ENCODE data around the gene ASXL3. TPM values are rescaled to one million over a fixed set of nuclear protein-coding genes. Genes with fewer than 3 reads are reported as not detected.
A peak's percentile ranks its signal among the peaks of the same experiment; 100 is the strongest.

ASXL3 gene
- total RNA-seq, 1 donor from 2014 or later: 45.6 TPM

DNA sequence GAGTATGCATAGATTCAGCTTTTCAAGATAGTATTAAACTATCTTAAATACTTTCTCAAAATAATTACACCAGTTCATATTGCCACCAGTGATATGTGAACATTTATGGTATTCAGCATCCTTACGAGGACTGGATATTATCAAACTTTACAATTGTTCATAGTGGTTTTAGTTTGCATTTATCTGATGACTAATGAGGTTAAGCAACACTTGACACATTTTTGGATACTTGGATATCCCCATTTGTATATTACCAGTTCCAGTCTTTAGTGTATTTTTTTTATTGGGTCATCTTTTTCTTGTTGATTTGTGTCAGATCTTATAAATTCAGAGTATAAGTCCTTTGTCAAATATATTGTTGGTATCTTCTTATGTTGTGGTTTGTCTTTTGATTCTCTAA is 128.4 kb downstream of the ASXL3 start:
- H3K27ac Mint-ChIP-seq (ENCODE audit: unreplicated experiment): no peak overlapping the region
- no peak for DNase-seq
- H3K4me1 Mint-ChIP-seq (ENCODE audit: low read depth, unreplicated experiment): peaks cover 6% of the 10 kb centered on the region
- H3K9me3 Mint-ChIP-seq (ENCODE audit: unreplicated experiment): peaks cover 3% of the 10 kb centered on the region
- H3K27me3 Mint-ChIP-seq (ENCODE audit: unreplicated experiment): peaks cover under 1% of the 10 kb centered on the region
- H3K4me3 Mint-ChIP-seq (ENCODE audit: unreplicated experiment): no peak overlapping the region
- H3K36me3 Mint-ChIP-seq (ENCODE audit: unreplicated experiment): no peaks in the 10 kb centered on the region
- no peak for TF ChIP-seq CTCF (IDR thresholded peaks at IDR 0.05; ENCODE audit: partially characterized antibody, unreplicated experiment)

GRCh38 chr18:33708876-33709275 is 130.9 kb downstream of the ASXL3 start:
- H3K9me3 Mint-ChIP-seq (ENCODE audit: unreplicated experiment): peaks cover 5% of the 10 kb centered on the region
- TF ChIP-seq CTCF (IDR thresholded peaks at IDR 0.05; ENCODE audit: partially characterized antibody, unreplicated experiment): no peak
- H3K27ac Mint-ChIP-seq (ENCODE audit: unreplicated experiment): no peak overlapping the region

GRCh38 chr18:33710269-33710668 is 132.2 kb downstream of the ASXL3 start:
- DNase-seq: no peak
- H3K9me3 Mint-ChIP-seq (ENCODE audit: unreplicated experiment): peaks cover 5% of the 10 kb centered on the region
- TF ChIP-seq CTCF (IDR thresholded peaks at IDR 0.05; ENCODE audit: partially characterized antibody, unreplicated experiment): no peak
- H3K27ac Mint-ChIP-seq (ENCODE audit: unreplicated experiment): no peak overlapping the region
- no peaks in the 10 kb centered on the region for H3K36me3 Mint-ChIP-seq (ENCODE audit: unreplicated experiment)
- H3K4me1 Mint-ChIP-seq (ENCODE audit: low read depth, unreplicated experiment): peaks cover 16% of the 10 kb centered on the region
- peaks cover 6% of the 10 kb centered on the region for H3K27me3 Mint-ChIP-seq (ENCODE audit: unreplicated experiment)
- H3K4me3 Mint-ChIP-seq (ENCODE audit: unreplicated experiment): no peak overlapping the region

More at GRCh38 chr18:33708876-33709275, 130.9 kb downstream of the ASXL3 start:
- Mint-ChIP-seq H3K4me1 (ENCODE audit: low read depth, unreplicated experiment) (peaks cover 16% of the 10 kb centered on the region), H3K27me3 (ENCODE audit: unreplicated experiment) (peaks cover 6% of the 10 kb centered on the region), H3K36me3 (ENCODE audit: unreplicated experiment) (no peaks in the 10 kb centered on the region), H3K4me3 (ENCODE audit: unreplicated experiment) (no peak overlapping the region)
- no peak for DNase-seq

DNA sequence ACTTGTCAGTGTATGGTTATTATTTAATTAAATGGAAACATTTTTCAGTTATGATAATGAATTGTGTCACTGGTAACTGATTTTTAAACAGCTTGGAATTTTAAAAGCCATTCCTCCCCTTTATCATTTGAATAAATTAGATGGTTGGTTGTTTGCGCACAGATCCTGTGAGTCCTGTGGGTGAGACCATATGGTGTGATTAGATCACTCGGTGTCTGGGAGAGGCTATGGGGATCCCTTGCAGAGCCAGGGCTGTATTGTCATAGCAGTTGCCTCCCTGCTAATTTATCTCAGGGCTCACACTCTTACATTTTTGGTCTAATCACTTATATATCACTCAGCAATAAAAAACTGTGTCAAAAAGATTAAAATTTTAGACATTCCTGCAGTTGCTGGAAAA is 133.5 kb downstream of the ASXL3 start:
- peaks cover 6% of the 10 kb centered on the region for H3K27me3 Mint-ChIP-seq (ENCODE audit: unreplicated experiment)
- H3K36me3 Mint-ChIP-seq (ENCODE audit: unreplicated experiment): no peaks in the 10 kb centered on the region
- H3K9me3 Mint-ChIP-seq (ENCODE audit: unreplicated experiment): peaks cover 5% of the 10 kb centered on the region
- no peak for TF ChIP-seq CTCF (IDR thresholded peaks at IDR 0.05; ENCODE audit: partially characterized antibody, unreplicated experiment)
- peaks cover 16% of the 10 kb centered on the region for H3K4me1 Mint-ChIP-seq (ENCODE audit: low read depth, unreplicated experiment)
- H3K4me3 Mint-ChIP-seq (ENCODE audit: unreplicated experiment): peak overlapping the region; percentile 14
- H3K27ac Mint-ChIP-seq (ENCODE audit: unreplicated experiment): peak overlapping the region; percentile 18
- DNase-seq: peak; percentile 31

DNA sequence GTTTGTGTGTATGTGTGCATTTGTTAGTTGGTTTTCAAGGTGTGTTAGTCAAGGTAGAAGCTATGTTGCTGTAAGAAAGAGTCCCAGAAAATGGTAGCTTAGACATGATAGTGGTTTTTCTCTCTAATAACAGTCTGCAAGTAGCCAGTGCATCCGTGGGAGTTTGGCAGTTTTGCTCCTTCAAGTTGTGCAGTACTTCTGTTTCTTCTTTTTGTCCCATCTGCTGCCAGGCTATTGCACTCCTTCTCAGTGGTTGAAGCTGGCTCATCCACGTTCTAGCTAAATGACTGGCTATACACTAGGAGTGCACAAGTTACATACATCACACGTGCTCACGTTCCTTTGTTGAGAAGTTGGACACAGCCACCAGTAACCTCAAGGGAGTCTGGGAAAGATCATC is 134.7 kb downstream of the ASXL3 start:
- Mint-ChIP-seq H3K27ac (ENCODE audit: unreplicated experiment) (no peak overlapping the region), H3K27me3 (ENCODE audit: unreplicated experiment) (peaks cover 6% of the 10 kb centered on the region), H3K4me1 (ENCODE audit: low read depth, unreplicated experiment) (peaks cover 16% of the 10 kb centered on the region), H3K9me3 (ENCODE audit: unreplicated experiment) (peaks cover 5% of the 10 kb centered on the region), H3K36me3 (ENCODE audit: unreplicated experiment) (no peaks in the 10 kb centered on the region), H3K4me3 (ENCODE audit: unreplicated experiment) (no peak overlapping the region)
- TF ChIP-seq CTCF (IDR thresholded peaks at IDR 0.05; ENCODE audit: partially characterized antibody, unreplicated experiment): no peak
- no peak for DNase-seq

All from glutamatergic neuron (in vitro differentiated cells).